GM18505 (cell line): ENCODE results near the gene IFRD1.
A peak's percentile ranks its signal among the peaks of the same experiment; 100 is the strongest.
"Not testable (repeated sequence)": the region's sequence is repeated elsewhere in the genome, so short reads cannot be mapped to it uniquely, and the experiment has no call there.

Experiments used
- ATAC-seq: cut with Tn5 transposase; IDR thresholded peaks from one replicate; pipeline ENCODE4 v1.9.1; 2021; ENCODE audit not compliant: unreplicated experiment
- POLR2A ChIP-seq: IDR thresholded peaks from 4 replicates; pipeline ENCODE4 v1.6.1; 2011; ENCODE audit warnings: borderline replicate concordance; ENCODE audit not compliant: insufficient read depth, insufficient read length; ENCODE audit errors: extremely low read depth

The IFRD1 gene

GRCh38 chr7:112510001-112510742 lies 59.9 kb downstream of the IFRD1 start:
- ATAC-seq: peak; percentile 47

GRCh38 chr7:112510743-112511110 lies 60.5 kb downstream of the IFRD1 start:
- ATAC-seq: no peak
- TF ChIP-seq POLR2A: no peak

More at GRCh38 chr7:112510001-112510742, 59.9 kb downstream of the IFRD1 start:
- TF ChIP-seq POLR2A: no peak

- TF ChIP-seq POLR2A: no peak
- ATAC-seq: no peak
Observed at GRCh38 chr7:112511451-112512202, 61.4 kb downstream of the IFRD1 start.

GRCh38 chr7:112512451-112513210 lies 62.4 kb downstream of the IFRD1 start:
- ATAC-seq: no peak
- no peak for TF ChIP-seq POLR2A

GRCh38 chr7:112515989-112516388 lies 65.7 kb downstream of the IFRD1 start:
- no peak for TF ChIP-seq POLR2A
- ATAC-seq: no peak

- not testable (repeated sequence) for ATAC-seq
Observed at GRCh38 chr7:112516418-112516817, 66.2 kb downstream of the IFRD1 start.

GRCh38 chr7:112517487-112517886 lies 67.2 kb downstream of the IFRD1 start:
- no peak for TF ChIP-seq POLR2A
- no peak for ATAC-seq

GRCh38 chr7:112520787-112521186 lies 70.5 kb downstream of the IFRD1 start:
- no peak for ATAC-seq
- TF ChIP-seq POLR2A: no peak

- TF ChIP-seq POLR2A: no peak
- ATAC-seq: no peak
Observed at GRCh38 chr7:112521942-112522341, 71.7 kb downstream of the IFRD1 start.

- no peak for ATAC-seq
- no peak for TF ChIP-seq POLR2A
Observed at GRCh38 chr7:112523871-112524270, 73.6 kb downstream of the IFRD1 start.
